NCI-H748 treated with DMSO at 0.1 percent for 48 hours (cell line): ENCODE measurements around the gene CDC20.

ENCODE experiments used
- DNase-seq: peaks from one replicate; lab custom pipeline; 2025; lab: John Stamatoyannopoulos, UW

The CDC20 gene

GRCh38 chr1:43329995-43330751 lies 28.6 kb upstream of the CDC20 start:
- DNase-seq: no peak

- DNase-seq: no peak
Measured at GRCh38 chr1:43331688-43332087, 27.1 kb upstream of the CDC20 start.

GRCh38 chr1:43334453-43335205 lies 24.2 kb upstream of the CDC20 start:
- DNase-seq: no peak

- no peak for DNase-seq
Measured at GRCh38 chr1:43337588-43337987, 21.2 kb upstream of the CDC20 start, which contains the start of gene MPL. Gene MPL (plus strand): TSS chr1:43337818. CDS start chr1:43337849, 31 bp downstream.

GRCh38 chr1:43338001-43338400 lies 20.8 kb upstream of the CDC20 start:
- DNase-seq: no peak

GRCh38 chr1:43339584-43340232 lies 19.1 kb upstream of the CDC20 start:
- no peak for DNase-seq

GRCh38 chr1:43340559-43340958 lies 18.2 kb upstream of the CDC20 start:
- DNase-seq: no peak

GRCh38 chr1:43344267-43344850 lies 14.4 kb upstream of the CDC20 start:
- no peak for DNase-seq

- no peak for DNase-seq
Measured at GRCh38 chr1:43345120-43345519, 13.7 kb upstream of the CDC20 start.

- DNase-seq: no peak
Measured at GRCh38 chr1:43346636-43347035, 12.1 kb upstream of the CDC20 start.

GRCh38 chr1:43348343-43348808 lies 10.4 kb upstream of the CDC20 start:
- DNase-seq: peak; percentile 98

GRCh38 chr1:43348809-43349593 lies 9.8 kb upstream of the CDC20 start:
- DNase-seq: peak; percentile 100

GRCh38 chr1:43349594-43350306 lies 9.0 kb upstream of the CDC20 start:
- no peak for DNase-seq

GRCh38 chr1:43350976-43351375 lies 7.8 kb upstream of the CDC20 start:
- DNase-seq: no peak

GRCh38 chr1:43351421-43352350 lies 7.1 kb upstream of the CDC20 start:
- no peak for DNase-seq

GRCh38 chr1:43352351-43352705 lies 6.5 kb upstream of the CDC20 start:
- DNase-seq: no peak

- DNase-seq: no peak
Measured at GRCh38 chr1:43352881-43353280, 5.9 kb upstream of the CDC20 start.

GRCh38 chr1:43354471-43354870 lies 4.3 kb upstream of the CDC20 start:
- no peak for DNase-seq

- no peak for DNase-seq
Measured at GRCh38 chr1:43354936-43355335, 3.8 kb upstream of the CDC20 start.

GRCh38 chr1:43357251-43357650 lies 1.5 kb upstream of the CDC20 start:
- no peak for DNase-seq
